GM10266 (cell line): ENCODE measurements around the gene RBM33.

Experiments
- DNase-seq: peaks from one replicate; pipeline ENCODE4 v3.0.0; 2012; ENCODE audit errors: extremely low spot score
- TF ChIP-seq, protein P1 (sequence below): IDR thresholded peaks from 2 replicates; pipeline ENCODE4 v1.5.1; 2012; ENCODE audit warnings: mild to moderate bottlenecking, low read depth; ENCODE audit not compliant: control insufficient read depth, insufficient read depth; ENCODE audit errors: missing control alignments

The RBM33 gene

DNA sequence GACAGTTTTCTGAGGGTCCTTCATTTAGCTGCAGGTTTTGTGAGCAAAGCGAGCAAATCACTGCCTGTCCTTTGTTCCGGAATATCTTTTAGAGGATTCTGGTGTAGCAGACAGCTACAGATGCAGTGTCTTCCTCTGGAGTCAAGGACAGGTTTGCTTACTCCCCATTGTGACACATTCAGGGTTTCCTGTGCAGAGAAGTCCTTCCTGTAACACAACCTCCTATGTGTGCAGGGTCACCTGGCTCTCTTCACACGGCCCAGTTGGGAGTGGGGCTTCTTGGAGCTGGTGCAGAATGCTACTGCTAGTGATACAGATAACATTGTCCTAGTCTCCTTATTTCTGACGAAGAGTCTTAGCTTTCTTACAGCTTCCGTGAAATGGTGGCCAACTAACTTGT lies 47.9 kb downstream of the RBM33 start:
- no peak for DNase-seq
- TF ChIP-seq, protein P1, sequence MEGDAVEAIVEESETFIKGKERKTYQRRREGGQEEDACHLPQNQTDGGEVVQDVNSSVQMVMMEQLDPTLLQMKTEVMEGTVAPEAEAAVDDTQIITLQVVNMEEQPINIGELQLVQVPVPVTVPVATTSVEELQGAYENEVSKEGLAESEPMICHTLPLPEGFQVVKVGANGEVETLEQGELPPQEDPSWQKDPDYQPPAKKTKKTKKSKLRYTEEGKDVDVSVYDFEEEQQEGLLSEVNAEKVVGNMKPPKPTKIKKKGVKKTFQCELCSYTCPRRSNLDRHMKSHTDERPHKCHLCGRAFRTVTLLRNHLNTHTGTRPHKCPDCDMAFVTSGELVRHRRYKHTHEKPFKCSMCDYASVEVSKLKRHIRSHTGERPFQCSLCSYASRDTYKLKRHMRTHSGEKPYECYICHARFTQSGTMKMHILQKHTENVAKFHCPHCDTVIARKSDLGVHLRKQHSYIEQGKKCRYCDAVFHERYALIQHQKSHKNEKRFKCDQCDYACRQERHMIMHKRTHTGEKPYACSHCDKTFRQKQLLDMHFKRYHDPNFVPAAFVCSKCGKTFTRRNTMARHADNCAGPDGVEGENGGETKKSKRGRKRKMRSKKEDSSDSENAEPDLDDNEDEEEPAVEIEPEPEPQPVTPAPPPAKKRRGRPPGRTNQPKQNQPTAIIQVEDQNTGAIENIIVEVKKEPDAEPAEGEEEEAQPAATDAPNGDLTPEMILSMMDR: no peak

DNA sequence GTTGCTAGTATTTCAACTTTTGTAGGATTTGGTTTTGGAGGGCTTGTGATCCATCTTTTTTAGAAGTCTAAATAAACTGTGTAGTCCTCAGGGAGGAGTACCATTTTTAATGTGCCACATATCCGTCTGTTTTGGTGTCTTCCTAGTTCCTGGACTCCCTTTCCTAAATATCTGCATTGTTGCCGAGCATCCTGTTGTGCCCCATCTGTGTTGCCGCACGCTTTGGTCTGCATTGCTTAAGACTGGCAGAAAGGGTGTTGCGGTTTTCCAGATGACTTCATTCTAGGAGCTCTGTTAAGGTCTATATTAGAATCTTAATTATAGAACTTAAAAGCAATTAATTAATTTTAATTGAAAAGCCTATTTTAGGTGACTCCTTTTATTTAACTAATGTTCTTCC lies 49.4 kb downstream of the RBM33 start:
- TF ChIP-seq, protein P1: no peak
- DNase-seq: no peak

DNA sequence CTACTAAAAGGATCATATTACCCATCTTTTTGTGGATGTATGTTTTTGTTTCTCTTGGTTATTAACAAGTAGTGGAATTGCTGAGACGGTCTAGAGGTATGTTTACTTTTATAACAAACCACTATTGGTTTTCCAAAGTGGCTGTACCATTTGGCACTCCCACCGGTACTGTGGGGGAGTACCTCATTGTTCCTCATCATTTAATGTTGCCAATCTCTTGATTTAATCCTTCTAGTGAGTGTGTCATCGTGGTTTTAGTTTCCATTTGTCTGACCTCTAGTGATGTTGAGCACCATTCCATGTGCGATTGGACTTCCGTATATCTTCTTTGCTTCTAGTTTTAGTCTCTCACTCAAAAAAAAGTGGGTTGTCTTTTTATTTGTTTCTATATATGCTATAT lies 50.4 kb downstream of the RBM33 start:
- DNase-seq: no peak
- TF ChIP-seq, protein P1: no peak

DNA sequence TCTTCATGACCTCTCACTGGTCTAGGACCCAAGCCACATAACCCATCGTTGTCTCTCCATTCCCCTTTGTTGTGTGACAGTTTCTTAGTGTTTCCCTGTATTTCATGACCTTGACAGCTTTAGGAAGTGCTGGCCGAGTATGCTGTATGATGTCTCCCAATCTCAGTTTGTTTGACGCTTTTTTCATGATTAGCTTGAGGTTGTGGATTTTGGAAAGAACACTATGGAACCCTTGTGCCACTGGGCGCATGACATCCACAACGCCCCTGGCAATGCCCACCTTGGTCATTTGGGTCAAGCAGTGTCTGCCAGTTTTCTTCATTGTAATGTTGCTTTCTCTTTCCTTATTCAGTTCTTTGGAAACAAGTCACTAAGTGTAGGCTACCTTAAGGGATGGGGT lies 52.3 kb downstream of the RBM33 start:
- DNase-seq: no peak
- TF ChIP-seq, protein P1: no peak

DNA sequence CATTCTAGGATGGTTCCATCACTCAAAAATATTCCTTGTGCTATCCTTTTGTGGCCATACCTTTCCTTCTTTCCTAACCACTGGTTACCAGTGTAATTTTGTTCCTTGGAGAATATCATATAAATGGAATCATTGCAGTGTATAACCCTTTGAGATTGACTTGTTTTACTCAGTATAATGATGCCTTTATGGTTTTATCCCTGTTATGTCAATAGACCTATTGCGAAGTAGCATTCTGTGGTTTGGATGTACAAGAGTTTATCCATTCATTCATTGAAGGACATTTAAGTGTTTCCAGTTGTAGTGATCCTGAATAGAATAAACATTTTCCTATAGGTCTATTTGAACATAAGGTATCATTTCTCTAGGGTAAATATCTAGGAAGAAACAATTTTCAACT lies 54.2 kb downstream of the RBM33 start:
- DNase-seq: no peak
- TF ChIP-seq, protein P1: no peak

DNA sequence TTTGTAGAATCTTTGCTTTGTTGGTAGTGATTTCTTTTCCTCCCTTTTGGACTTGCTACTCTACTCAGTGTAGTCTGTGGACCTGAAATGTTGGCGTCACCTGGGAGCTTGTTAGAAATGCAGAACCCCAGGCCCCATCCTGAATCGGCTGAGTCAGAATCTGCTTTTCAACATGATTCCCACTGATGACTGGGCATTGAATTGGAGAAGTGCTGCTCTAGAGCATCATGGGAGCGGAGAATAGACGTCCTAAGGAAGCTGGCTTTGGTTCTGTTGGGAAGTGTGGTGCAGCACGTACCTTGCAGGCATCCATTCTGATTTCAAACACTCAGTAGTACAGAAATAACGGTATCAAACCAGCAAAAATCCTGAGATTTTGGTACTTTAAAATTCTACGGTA lies 54.7 kb downstream of the RBM33 start:
- TF ChIP-seq, protein P1: no peak
- DNase-seq: no peak

DNA sequence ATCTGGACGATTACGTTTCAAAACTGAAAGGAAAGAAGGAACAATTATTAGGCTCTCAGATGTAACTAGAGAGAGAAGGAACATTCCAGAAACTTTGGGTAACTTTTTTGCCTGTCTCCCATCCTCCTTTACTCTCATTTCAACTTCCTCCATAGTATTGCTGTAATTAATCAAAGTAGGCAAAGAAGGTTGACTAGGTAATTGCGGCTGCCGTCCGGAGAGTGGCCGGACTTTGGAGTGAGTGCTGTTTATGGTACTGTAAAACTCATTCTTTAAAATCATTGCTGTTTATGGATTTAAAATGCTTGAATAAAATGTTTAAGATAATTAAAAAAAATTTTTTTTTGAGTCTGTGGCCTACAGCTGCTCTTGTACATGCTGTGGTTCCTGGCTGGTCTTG lies 56.4 kb downstream of the RBM33 start:
- TF ChIP-seq, protein P1: no peak
- no peak for DNase-seq
